Measurements from ENCODE around the gene YPEL2.

GRCh38 chr17:59331129-59331928, at the start of gene YPEL2:
- TF ChIP-seq CTCF (IDR thresholded peaks at IDR 0.05; ENCODE audit: insufficient read depth, low read length), result no peak
- TF ChIP-seq POLR2AphosphoS5 (IDR thresholded peaks at IDR 0.05; ENCODE audit: low read depth), result no peak

Data from HL-60 (cell line).